Measurements from ENCODE around the gene RANBP17.
"Not testable (repeated sequence)": the region's sequence is repeated elsewhere in the genome, so short reads cannot be mapped to it uniquely, and the experiment has no call there.

RANBP17 gene

GRCh38 chr5:171295801-171296200, 434.0 kb downstream of the RANBP17 start:
- no peak for DNase-seq (ENCODE audit: low spot score)
- FAIRE-seq = no peak

GRCh38 chr5:171297941-171298340, 436.1 kb downstream of the RANBP17 start:
- DNase-seq (ENCODE audit: low spot score); FAIRE-seq: not testable (repeated sequence)

GRCh38 chr5:171299228-171299627, 437.4 kb downstream of the RANBP17 start:
- DNase-seq (ENCODE audit: low spot score) (no peak), FAIRE-seq (no peak)

GRCh38 chr5:171299851-171300250, 438.0 kb downstream of the RANBP17 start:
- no peak for DNase-seq (ENCODE audit: low spot score)
- FAIRE-seq = no peak

- no peak for FAIRE-seq
Observed at GRCh38 chr5:171300358-171300757, 438.5 kb downstream of the RANBP17 start.

GRCh38 chr5:171306166-171306565, 444.3 kb downstream of the RANBP17 start:
- FAIRE-seq = no peak

More at GRCh38 chr5:171300358-171300757, 438.5 kb downstream of the RANBP17 start:
- no peak for DNase-seq (ENCODE audit: low spot score)

GRCh38 chr5:171306781-171307591, 445.2 kb downstream of the RANBP17 start:
- DNase-seq (ENCODE audit: low spot score) (no peak), FAIRE-seq (no peak)

More at GRCh38 chr5:171306166-171306565, 444.3 kb downstream of the RANBP17 start:
- no peak for DNase-seq (ENCODE audit: low spot score)

GRCh38 chr5:171307789-171308452, 446.1 kb downstream of the RANBP17 start:
- DNase-seq (ENCODE audit: low spot score) = no peak
- FAIRE-seq = no peak

- FAIRE-seq (no peak), DNase-seq (ENCODE audit: low spot score) (no peak)
Observed at GRCh38 chr5:171308453-171309275, 446.8 kb downstream of the RANBP17 start, which contains the start of gene TLX3. Gene TLX3, plus strand, starts transcription at chr5:171309248. Its CDS starts 118 bp downstream, at chr5:171309366.

- FAIRE-seq = no peak
- DNase-seq (ENCODE audit: low spot score) = no peak
Observed at GRCh38 chr5:171309276-171310211, 447.7 kb downstream of the RANBP17 start.

- FAIRE-seq = no peak
- DNase-seq (ENCODE audit: low spot score) = no peak
Observed at GRCh38 chr5:171310212-171310818, 448.5 kb downstream of the RANBP17 start.

- no peak for DNase-seq (ENCODE audit: low spot score)
- no peak for FAIRE-seq
Observed at GRCh38 chr5:171310819-171311321, 449.1 kb downstream of the RANBP17 start.

- DNase-seq (ENCODE audit: low spot score) = no peak
Observed at GRCh38 chr5:171311322-171312077, 449.7 kb downstream of the RANBP17 start.

GRCh38 chr5:171312129-171312974, 450.5 kb downstream of the RANBP17 start:
- DNase-seq (ENCODE audit: low spot score) = no peak

More at GRCh38 chr5:171311322-171312077, 449.7 kb downstream of the RANBP17 start:
- no peak for FAIRE-seq

GRCh38 chr5:171313481-171314206, 451.8 kb downstream of the RANBP17 start:
- DNase-seq (ENCODE audit: low spot score) (no peak), FAIRE-seq (no peak)

More at GRCh38 chr5:171312129-171312974, 450.5 kb downstream of the RANBP17 start:
- FAIRE-seq = no peak

GRCh38 chr5:171314728-171315385, 453.0 kb downstream of the RANBP17 start:
- DNase-seq (ENCODE audit: low spot score) (no peak), FAIRE-seq (no peak)

GRCh38 chr5:171315386-171315891, 453.6 kb downstream of the RANBP17 start:
- no peak for FAIRE-seq
- no peak for DNase-seq (ENCODE audit: low spot score)
